H1 (cell line): ENCODE results near the gene OPHN1. TPM values are rescaled to one million over a fixed set of nuclear protein-coding genes. Genes with fewer than 3 reads are reported as not detected.

Source experiments
- CTCF ChIA-PET: fragments of 300-600 bp; sonication (Branson Sonifier 250); formaldehyde crosslinking; loops from one replicate; lab custom pipeline; 2021; ENCODE audit not compliant: partially characterized antibody; lab: Charles Lee
- POLR2A ChIA-PET: fragments of 300-600 bp; sonication (Branson Sonifier 250); formaldehyde crosslinking; loops from one replicate; lab custom pipeline; 2021; ENCODE audit warnings: inconsistent platforms; ENCODE audit not compliant: partially characterized antibody; lab: Charles Lee
- DNase-seq, 2 experiments: peaks; one replicate each; pipeline versions ENCODE4 v3.0.0 to v3.0.0-alpha.2; 2010 to 2022; ENCODE audit warnings: low spot score in 2 of 2, low read depth in 1 of 2, mixed read lengths in 1 of 2
- FAIRE-seq: peaks from 2 replicates; lab custom pipeline; 2011; peaks lifted over from hg19 to GRCh38; lab: Jason Lieb, UNC
- H2AFZ ChIP-seq: 2 replicates; pipeline ENCODE4 v1.8.1; 2012; ENCODE audit warnings: low read length, inconsistent platforms
- H2AK5ac ChIP-seq: 2 replicates; pipeline ENCODE4 v1.6.1; 2013; ENCODE audit warnings: low read depth, low read length
- H2BK120ac ChIP-seq: replicated peaks from 2 replicates; pipeline ENCODE3; 2013; ENCODE audit warnings: low read depth, low read length, inconsistent platforms
- H2BK12ac ChIP-seq: 2 replicates; pipeline ENCODE4 v1.6.1; 2013; ENCODE audit warnings: low read depth, low read length
- H2BK15ac ChIP-seq: 2 replicates; pipeline ENCODE4 v1.6.1; 2013; ENCODE audit warnings: low read length
- H2BK20ac ChIP-seq: 2 replicates; pipeline ENCODE4 v1.6.1; 2013; ENCODE audit warnings: low read length
- H2BK5ac ChIP-seq: 2 replicates; pipeline ENCODE4 v1.6.1; 2013; ENCODE audit warnings: low read depth, low read length
- H3K14ac ChIP-seq: 2 replicates; pipeline ENCODE4 v1.6.1; 2013; ENCODE audit warnings: inconsistent platforms; ENCODE audit not compliant: insufficient read length
- H3K18ac ChIP-seq: 2 replicates; pipeline ENCODE4 v1.6.1; 2013; ENCODE audit warnings: low read length; ENCODE audit errors: extremely low read depth
- H3K23ac ChIP-seq: 2 replicates; pipeline ENCODE4 v1.6.1; 2013; ENCODE audit warnings: inconsistent platforms; ENCODE audit not compliant: insufficient read length
- H3K23me2 ChIP-seq: 2 replicates; pipeline ENCODE4 v1.6.1; 2013; ENCODE audit warnings: low read depth, low read length
- H3K27ac ChIP-seq: 2 replicates; pipeline ENCODE4 v1.6.1; 2011; ENCODE audit warnings: low read depth, low read length, inconsistent platforms
- H3K27me3 ChIP-seq, 4 experiments: replicated peaks in 1 of 4; 1 replicate in 1 of 4; 2 replicates in 3 of 4; pipeline versions ENCODE4 v1.6.1 to v1.8.1; 2011 to 2013; ENCODE audit warnings: low read length in 3 of 4, mild to moderate bottlenecking in 3 of 4, inconsistent platforms in 2 of 4, mixed read lengths in 2 of 4, moderate library complexity in 1 of 4; ENCODE audit not compliant: control insufficient read depth in 3 of 4, insufficient read depth in 3 of 4; ENCODE audit errors: extremely low read depth in 1 of 4
- H3K36me3 ChIP-seq, 4 experiments: 2 replicates each; pipeline versions ENCODE4 v1.6.1 to v1.8.1; 2011 to 2013; ENCODE audit warnings: mild to moderate bottlenecking in 4 of 4, low read length in 3 of 4, moderate library complexity in 2 of 4, control low read depth in 1 of 4, inconsistent platforms in 1 of 4; ENCODE audit not compliant: insufficient read depth in 4 of 4, control insufficient read depth in 2 of 4
- H3K4ac ChIP-seq: replicated peaks from 2 replicates; pipeline ENCODE3; 2013; ENCODE audit warnings: low read length, low read depth, mixed read lengths, inconsistent platforms; ENCODE audit not compliant: insufficient read length
- H3K4me1 ChIP-seq, 4 experiments: replicated peaks in 1 of 4; 1 replicate in 1 of 4; 2 replicates in 3 of 4; pipeline versions ENCODE4 v1.6.1 to v1.8.1; 2011 to 2013; ENCODE audit warnings: low read length in 3 of 4, inconsistent platforms in 2 of 4, mixed read lengths in 1 of 4; ENCODE audit not compliant: insufficient read depth in 4 of 4, control insufficient read depth in 3 of 4
- H3K4me2 ChIP-seq, 2 experiments: 2 replicates each; pipeline versions ENCODE4 v1.6.1 to v1.8.1; 2011 to 2013; ENCODE audit warnings: low read depth in 2 of 2, low read length in 2 of 2, control low read depth in 1 of 2, inconsistent platforms in 1 of 2, mild to moderate bottlenecking in 1 of 2; ENCODE audit not compliant: insufficient read depth in 1 of 2
- H3K4me3 ChIP-seq, 4 experiments: fragments of 200-600, 300-600 bp in 1 of 4; sonication (generic), shearing (Covaris generic), sonication (Bioruptor Twin) in 1 of 4; 2 replicates each; pipeline versions ENCODE4 v1.5.1 to v1.8.1; 2011 to 2016; ENCODE audit warnings: low read length in 4 of 4, low read depth in 3 of 4, control low read depth in 2 of 4, inconsistent platforms in 2 of 4, mild to moderate bottlenecking in 2 of 4, mixed read lengths in 1 of 4, moderate library complexity in 1 of 4; ENCODE audit not compliant: insufficient read depth in 2 of 4; ENCODE audit errors: extremely low read depth in 1 of 4
- H3K56ac ChIP-seq: replicated peaks from 2 replicates; pipeline ENCODE3; 2013; ENCODE audit warnings: low read depth, mild to moderate bottlenecking, mixed read lengths, low read length, inconsistent platforms; ENCODE audit not compliant: insufficient read length
- H3K79me1 ChIP-seq: 2 replicates; pipeline ENCODE4 v1.6.1; 2013; ENCODE audit warnings: low read depth, low read length, control low read depth
- H3K79me2 ChIP-seq, 2 experiments: 2 replicates each; pipeline versions ENCODE4 v1.6.1 to v1.8.1; 2012 to 2013; ENCODE audit warnings: low read length in 2 of 2, mild to moderate bottlenecking in 2 of 2, inconsistent platforms in 1 of 2; ENCODE audit not compliant: insufficient read depth in 2 of 2, control insufficient read depth in 1 of 2
- H3K9ac ChIP-seq, 4 experiments: replicated peaks in 1 of 4; 1 replicate in 1 of 4; 2 replicates in 3 of 4; pipeline versions ENCODE4 v1.6.1 to v1.8.1; 2011 to 2013; ENCODE audit warnings: low read depth in 3 of 4, low read length in 3 of 4, control low read depth in 2 of 4, mild to moderate bottlenecking in 2 of 4, moderate library complexity in 2 of 4, inconsistent platforms in 1 of 4; ENCODE audit errors: extremely low read depth in 1 of 4
- H3K9me3 ChIP-seq, 2 experiments: 2 replicates each; pipeline versions ENCODE4 v1.6.1 to v1.8.1; 2012 to 2013; ENCODE audit warnings: mild to moderate bottlenecking in 2 of 2, moderate library complexity in 2 of 2, control low read depth in 1 of 2, inconsistent platforms in 1 of 2, low read depth in 1 of 2, low read length in 1 of 2, mixed read lengths in 1 of 2; ENCODE audit not compliant: insufficient read depth in 2 of 2
- H4K20me1 ChIP-seq, 2 experiments: replicated peaks in 1 of 2; 2 replicates each; pipeline versions ENCODE3 to v1.8.1; 2011 to 2013; ENCODE audit warnings: inconsistent platforms in 2 of 2, low read length in 2 of 2, mild to moderate bottlenecking in 1 of 2; ENCODE audit not compliant: insufficient read depth in 2 of 2, control insufficient read depth in 1 of 2
- H4K5ac ChIP-seq: 2 replicates; pipeline ENCODE4 v1.6.1; 2013; ENCODE audit warnings: low read length, low read depth, mixed read lengths, inconsistent platforms; ENCODE audit not compliant: insufficient read length
- H4K8ac ChIP-seq: 2 replicates; pipeline ENCODE4 v1.8.0; 2013; ENCODE audit warnings: mild to moderate bottlenecking, moderate library complexity, low read length, inconsistent platforms; ENCODE audit not compliant: insufficient read depth; ENCODE audit errors: extremely low read depth
- H4K91ac ChIP-seq: replicated peaks from 2 replicates; pipeline ENCODE3; 2013; ENCODE audit warnings: low read length, mixed read lengths, inconsistent platforms; ENCODE audit not compliant: insufficient read length
- E2F6 ChIP-seq: IDR thresholded peaks from 2 replicates; pipeline ENCODE4 v1.6.1; 2012; ENCODE audit warnings: inconsistent platforms
- JUN ChIP-seq: IDR thresholded peaks from 2 replicates; pipeline ENCODE4 v1.6.1; 2011; ENCODE audit warnings: low read depth, mild to moderate bottlenecking, improper control_type of control experiment, low read length
- NANOG ChIP-seq: IDR thresholded peaks from 2 replicates; pipeline ENCODE4 v1.6.1; 2011; ENCODE audit warnings: low read length, low read depth, mild to moderate bottlenecking, inconsistent platforms; ENCODE audit not compliant: insufficient read depth, poor library complexity, severe bottlenecking
- SP1 ChIP-seq: IDR thresholded peaks from 2 replicates; pipeline ENCODE4 v1.6.1; 2011; ENCODE audit warnings: low read depth, low read length
- TAF7 ChIP-seq: optimal IDR thresholded peaks from 2 replicates; pipeline ENCODE3; 2011; ENCODE audit warnings: low read depth, mild to moderate bottlenecking, inconsistent platforms, low read length, moderate library complexity, borderline replicate concordance
- TCF12 ChIP-seq: IDR thresholded peaks from 2 replicates; pipeline ENCODE4 v1.6.1; 2011; ENCODE audit warnings: low read depth, mild to moderate bottlenecking, low read length
- polyA plus RNA-seq, 7 experiments: library from polyadenylated mRNA; depleted of rRNA in 3 of 7; stranded (reverse) in 5 of 7; unstranded in 2 of 7; fragments of >200 nt in 5 of 7; fragments of 200-250 nt in 2 of 7; gene quantifications; 1 replicate in 5 of 7; 2 replicates in 1 of 7; 4 replicates in 1 of 7; pipeline versions ENCODE4 v1.2.1 to v1.2.3, GENCODE V29; 2011 to 2013; ENCODE audit warnings: missing spikeins in 2 of 7, mixed read lengths in 2 of 7
- total RNA-seq: library from RNA; stranded (reverse); fragmentation: NEBNext Ultra II Directional; extraction: Animal tissue kit (Norgen Biotek cat#: 25700); gene quantifications from 2 replicates; pipeline ENCODE4 v1.2.1, GENCODE V29; 2021

Gene OPHN1
- total and polyA plus RNA-seq, 2 of the 8 experiments (the other 6 are each of a cell fraction or from before 2014, with no cell fraction given): 1.2 to 3.5 TPM

GRCh38 chrX:68077378-68077777, 355.9 kb downstream of the OPHN1 start:
- Histone ChIP-seq H3K4me2 (no peak overlapping the region), H2BK15ac (no peak overlapping the region), H2BK120ac (no peak overlapping the region), H3K79me1 (no peaks in the 10 kb centered on the region), H3K23me2 (no peaks in the 10 kb centered on the region), H3K56ac (no peak overlapping the region), H2BK12ac (no peak overlapping the region), H3K4me3 (no peak overlapping the region), H3K9ac (no peak overlapping the region), H4K91ac (no peak overlapping the region), H4K5ac (no peak overlapping the region), H4K8ac (no peak overlapping the region), H2AFZ (no peak overlapping the region), H3K36me3 (no peaks in the 10 kb centered on the region), H3K27ac (no peak overlapping the region), H3K18ac (no peak overlapping the region), H3K4me1 (no peaks in the 10 kb centered on the region), H3K9me3 (no peaks in the 10 kb centered on the region), H3K4ac (no peak overlapping the region), H3K14ac (no peak overlapping the region), H3K27me3 (no peaks in the 10 kb centered on the region), H3K79me2 (no peaks in the 10 kb centered on the region), H2BK5ac (no peak overlapping the region), H2BK20ac (no peak overlapping the region), H2AK5ac (no peak overlapping the region), H3K23ac (no peak overlapping the region), H4K20me1 (no peaks in the 10 kb centered on the region)
- DNase-seq (no peak), FAIRE-seq (no peak)
- ChIA-PET POLR2A (no interaction called here), CTCF (interaction anchor here (0.6 kb wide), 1 partner anchor 46 kb away, joined by 3 read pairs; no protein-coding TSS in a partner anchor)
- TF ChIP-seq JUN (no peak), NANOG (no peak), SP1 (no peak), E2F6 (no peak), TAF7 (no peak), TCF12 (no peak)
